Neural crest cell (in vitro differentiated cells): Measurements from ENCODE around the gene GRHL1. TPM values are rescaled to one million over a fixed set of nuclear protein-coding genes. Genes with fewer than 3 reads are reported as not detected.

ENCODE experiments used
- DNase-seq: peaks from one replicate; pipeline ENCODE4 v3.0.0; 2021; ENCODE audit warnings: low read depth, mixed read lengths, low spot score
- H3K27ac Mint-ChIP-seq: one replicate; pipeline ENCODE4 v1.8.0; 2021; ENCODE audit warnings: mild to moderate bottlenecking, mixed read lengths; ENCODE audit not compliant: unreplicated experiment
- H3K27me3 Mint-ChIP-seq: 2 replicates; pipeline ENCODE4 v1.8.0; 2021; ENCODE audit warnings: low read depth, mild to moderate bottlenecking, mixed read lengths
- H3K36me3 Mint-ChIP-seq: 2 replicates; pipeline ENCODE4 v1.8.0; 2021; ENCODE audit warnings: low read depth, mild to moderate bottlenecking, mixed read lengths
- H3K4me1 Mint-ChIP-seq: 2 replicates; pipeline ENCODE4 v1.8.0; 2021; ENCODE audit warnings: mixed read lengths
- H3K4me3 Mint-ChIP-seq: one replicate; pipeline ENCODE4 v1.8.0; 2021; ENCODE audit warnings: mild to moderate bottlenecking, mixed read lengths
- H3K9me3 Mint-ChIP-seq: 2 replicates; pipeline ENCODE4 v1.8.0; 2021; ENCODE audit warnings: mixed read lengths
- total RNA-seq: library from RNA; stranded (reverse); gene quantifications from 2 replicates; pipeline ENCODE4 v1.2.1, GENCODE V29; 2021
- TF ChIP-seq, protein P1 (sequence below): fragments of 200-600 bp; sonication (generic); conservative IDR thresholded peaks from 2 replicates; pipeline ENCODE4 v1.5.0; 2021; ENCODE audit warnings: antibody characterized with exemption, mild to moderate bottlenecking

The GRHL1 gene
- total RNA-seq, 1 donor from 2014 or later: 3.4 TPM

- H3K4me3 Mint-ChIP-seq: peak overlapping the region; percentile 83
- H3K27ac Mint-ChIP-seq: no peak overlapping the region
- peaks cover 11% of the 10 kb centered on the region for H3K4me1 Mint-ChIP-seq
- H3K36me3 Mint-ChIP-seq: no peaks in the 10 kb centered on the region
- peaks cover 55% of the 10 kb centered on the region for H3K27me3 Mint-ChIP-seq
- H3K9me3 Mint-ChIP-seq: no peaks in the 10 kb centered on the region
- no peak for DNase-seq
- TF ChIP-seq, protein P1, sequence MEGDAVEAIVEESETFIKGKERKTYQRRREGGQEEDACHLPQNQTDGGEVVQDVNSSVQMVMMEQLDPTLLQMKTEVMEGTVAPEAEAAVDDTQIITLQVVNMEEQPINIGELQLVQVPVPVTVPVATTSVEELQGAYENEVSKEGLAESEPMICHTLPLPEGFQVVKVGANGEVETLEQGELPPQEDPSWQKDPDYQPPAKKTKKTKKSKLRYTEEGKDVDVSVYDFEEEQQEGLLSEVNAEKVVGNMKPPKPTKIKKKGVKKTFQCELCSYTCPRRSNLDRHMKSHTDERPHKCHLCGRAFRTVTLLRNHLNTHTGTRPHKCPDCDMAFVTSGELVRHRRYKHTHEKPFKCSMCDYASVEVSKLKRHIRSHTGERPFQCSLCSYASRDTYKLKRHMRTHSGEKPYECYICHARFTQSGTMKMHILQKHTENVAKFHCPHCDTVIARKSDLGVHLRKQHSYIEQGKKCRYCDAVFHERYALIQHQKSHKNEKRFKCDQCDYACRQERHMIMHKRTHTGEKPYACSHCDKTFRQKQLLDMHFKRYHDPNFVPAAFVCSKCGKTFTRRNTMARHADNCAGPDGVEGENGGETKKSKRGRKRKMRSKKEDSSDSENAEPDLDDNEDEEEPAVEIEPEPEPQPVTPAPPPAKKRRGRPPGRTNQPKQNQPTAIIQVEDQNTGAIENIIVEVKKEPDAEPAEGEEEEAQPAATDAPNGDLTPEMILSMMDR: no peak
These were observed 1.5 kb downstream of the GRHL1 start for GRCh38 chr2:9952856-9953503.

DNA sequence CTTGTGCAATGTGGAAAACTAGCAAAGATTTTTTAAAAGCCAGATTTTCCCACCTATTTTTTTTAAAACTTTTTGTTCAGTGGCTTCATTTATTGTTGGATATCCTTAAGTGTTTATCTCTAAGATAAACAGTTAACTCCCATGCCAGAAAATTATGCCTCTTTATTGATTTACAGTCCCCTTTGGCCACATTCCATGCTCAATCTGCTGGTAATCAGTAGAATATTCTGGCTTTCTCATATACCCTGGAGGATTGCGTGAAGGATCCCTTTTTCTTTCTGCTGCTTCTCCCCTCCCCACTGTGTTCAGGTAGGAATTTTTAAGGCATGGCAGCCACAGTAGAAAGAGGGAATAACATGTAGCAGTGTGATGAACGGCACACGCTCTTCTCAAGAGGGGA, 2.6 kb downstream of the GRHL1 start:
- H3K36me3 Mint-ChIP-seq: no peaks in the 10 kb centered on the region
- peaks cover 46% of the 10 kb centered on the region for H3K27me3 Mint-ChIP-seq
- H3K9me3 Mint-ChIP-seq: no peaks in the 10 kb centered on the region
- TF ChIP-seq, protein P1: no peak
- H3K27ac Mint-ChIP-seq: no peak overlapping the region
- H3K4me1 Mint-ChIP-seq: peaks cover 11% of the 10 kb centered on the region
- DNase-seq: no peak
- peak overlapping the region; percentile 39 for H3K4me3 Mint-ChIP-seq

- no peak overlapping the region for H3K27ac Mint-ChIP-seq
- DNase-seq: no peak
- no peak overlapping the region for H3K4me3 Mint-ChIP-seq
- H3K36me3 Mint-ChIP-seq: no peaks in the 10 kb centered on the region
- TF ChIP-seq, protein P1: no peak
- peaks cover 23% of the 10 kb centered on the region for H3K27me3 Mint-ChIP-seq
- H3K4me1 Mint-ChIP-seq: peaks cover 8% of the 10 kb centered on the region
- H3K9me3 Mint-ChIP-seq: no peaks in the 10 kb centered on the region
These were observed 6.6 kb downstream of the GRHL1 start for GRCh38 chr2:9958057-9958456.

- peaks cover 11% of the 10 kb centered on the region for H3K27me3 Mint-ChIP-seq
- H3K9me3 Mint-ChIP-seq: no peaks in the 10 kb centered on the region
- H3K36me3 Mint-ChIP-seq: no peaks in the 10 kb centered on the region
- H3K4me3 Mint-ChIP-seq: no peak overlapping the region
- no peak for DNase-seq
- H3K4me1 Mint-ChIP-seq: peaks cover 8% of the 10 kb centered on the region
- TF ChIP-seq, protein P1: no peak
- H3K27ac Mint-ChIP-seq: no peak overlapping the region
These were observed 7.8 kb downstream of the GRHL1 start for GRCh38 chr2:9959262-9959661.

DNA sequence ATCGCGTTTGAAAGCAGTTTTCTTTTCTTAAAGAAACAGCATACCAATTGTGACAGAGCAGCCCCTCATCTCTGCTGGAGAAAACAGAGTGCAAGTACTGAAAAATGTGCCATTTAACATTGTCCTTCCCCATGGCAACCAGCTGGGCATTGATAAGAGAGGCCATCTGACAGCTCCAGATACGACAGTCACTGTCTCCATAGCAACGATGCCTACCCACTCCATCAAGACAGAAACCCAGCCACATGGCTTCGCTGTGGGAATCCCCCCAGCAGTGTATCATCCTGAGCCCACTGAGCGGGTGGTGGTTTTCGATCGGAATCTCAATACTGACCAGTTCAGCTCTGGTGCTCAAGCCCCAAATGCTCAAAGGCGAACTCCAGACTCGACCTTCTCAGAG, 9.5 kb downstream of the GRHL1 start:
- no peak for DNase-seq
- peaks cover 8% of the 10 kb centered on the region for H3K4me1 Mint-ChIP-seq
- peak overlapping the region; percentile 4 for H3K4me3 Mint-ChIP-seq
- no peaks in the 10 kb centered on the region for H3K36me3 Mint-ChIP-seq
- H3K27me3 Mint-ChIP-seq: no peaks in the 10 kb centered on the region
- TF ChIP-seq, protein P1: no peak
- no peaks in the 10 kb centered on the region for H3K9me3 Mint-ChIP-seq
- no peak overlapping the region for H3K27ac Mint-ChIP-seq
